Tibial nerve (tissue), 4 donors: ENCODE measurements around the gene NRCAM. TPM values are rescaled to one million over a fixed set of nuclear protein-coding genes. Genes with fewer than 3 reads are reported as not detected.

Source experiments
- DNase-seq, 2 donors: peaks; one replicate each; pipeline ENCODE4 v3.0.0-alpha.2; 2019; ENCODE audit warnings: low spot score in 2 of 2
- H3K27ac ChIP-seq, 4 donors: fragments of 200-600 bp; sonication (generic) in 3 of 4; one replicate each; pipeline ENCODE4 v1.5.1; 2017 to 2019; ENCODE audit warnings: mild to moderate bottlenecking in 1 of 4
- H3K27me3 ChIP-seq, 2 donors: fragments of 200-600 bp; sonication (generic) in 1 of 2; one replicate each; pipeline versions ENCODE4 v1.5.1 to v1.6.0; 2017 to 2019
- H3K36me3 ChIP-seq, 3 donors: fragments of 200-600 bp; sonication (generic); one replicate each; pipeline ENCODE4 v1.5.1; 2018 to 2019
- H3K4me1 ChIP-seq, 4 donors: fragments of 200-600 bp; sonication (generic) in 3 of 4; one replicate each; pipeline ENCODE4 v1.5.1; 2017 to 2019
- H3K4me3 ChIP-seq, 4 donors: fragments of 200-600 bp; sonication (generic) in 3 of 4; one replicate each; pipeline ENCODE4 v1.5.1; 2017 to 2019; ENCODE audit warnings: mild to moderate bottlenecking in 1 of 4, moderate library complexity in 1 of 4
- H3K9me3 ChIP-seq, 4 donors: fragments of 200-600 bp; sonication (generic) in 3 of 4; one replicate each; pipeline ENCODE4 v1.5.1; 2017 to 2019
- CTCF ChIP-seq, 5 experiments: fragments of 200-600 bp in 3 of 5; fragments of 450-650 bp in 2 of 5; sonication (generic) in 3 of 5; IDR thresholded peaks; one replicate each; pipeline ENCODE4 v1.5.1; 2016 to 2019; ENCODE audit warnings: antibody characterized with exemption in 5 of 5, mild to moderate bottlenecking in 3 of 5, moderate library complexity in 2 of 5
- EP300 ChIP-seq, 2 donors: sonication (generic); formaldehyde crosslinking; IDR thresholded peaks; one replicate each; pipeline ENCODE4 v1.6.1; 2017; ENCODE audit warnings: antibody characterized with exemption in 2 of 2, mild to moderate bottlenecking in 1 of 2
- POLR2A ChIP-seq, 2 donors: fragments of 450-650 bp; IDR thresholded peaks; one replicate each; pipeline ENCODE4 v1.6.1; 2017; ENCODE audit warnings: antibody characterized with exemption in 2 of 2, mild to moderate bottlenecking in 2 of 2, moderate library complexity in 2 of 2
- WGBS, 2 donors: methylation state at CpG; one replicate each; pipeline ENCODE4 v1.1.5; 2018; 5-methylcytosine and 5-hydroxymethylcytosine counted together
- total RNA-seq, 4 donors: library from RNA; depleted of rRNA; stranded (reverse); fragments of >200 nt; gene quantifications; one replicate each; pipeline ENCODE4 v1.1.0, GENCODE V29; 2016

NRCAM gene
- total RNA-seq, 4 donors from 2014 or later: 16.5 to 87.4 (median 22.4) TPM

GRCh38 chr7:108427766-108428165 lies 28.5 kb downstream of the NRCAM start:
- no peaks in the 10 kb centered on the region for H3K9me3 ChIP-seq
- TF ChIP-seq CTCF (IDR thresholded peaks at IDR 0.05) (no peak), EP300 (IDR thresholded peaks at IDR 0.05) (no peak), POLR2A (IDR thresholded peaks at IDR 0.05) (no peak)
- H3K27me3 ChIP-seq: no peaks in the 10 kb centered on the region
- DNase-seq: no peak
- WGBS, 2 donors: 43 to 46% methylated on average over 1 of the region's 1 CpG
- no peaks in the 10 kb centered on the region for H3K36me3 ChIP-seq
- H3K4me1 ChIP-seq: no peaks in the 10 kb centered on the region
- H3K27ac ChIP-seq: no peak overlapping the region
- H3K4me3 ChIP-seq: no peak overlapping the region

- no peak overlapping the region for H3K4me3 ChIP-seq
- no peak overlapping the region for H3K27ac ChIP-seq
- TF ChIP-seq POLR2A (IDR thresholded peaks at IDR 0.05) (no peak), CTCF (IDR thresholded peaks at IDR 0.05) (no peak)
- no peaks in the 10 kb centered on the region for H3K27me3 ChIP-seq
- 58% methylated on average over 2 of the region's 2 CpGs for WGBS, 2 donors
- H3K36me3 ChIP-seq: no peaks in the 10 kb centered on the region
- no peaks in the 10 kb centered on the region for H3K9me3 ChIP-seq
- DNase-seq: no peak
- no peaks in the 10 kb centered on the region for H3K4me1 ChIP-seq
These were observed 30.4 kb downstream of the NRCAM start for GRCh38 chr7:108425714-108426275.

- H3K27ac ChIP-seq: no peak overlapping the region
- 71 to 79% methylated on average over 4 of the region's 4 CpGs for WGBS, 2 donors
- DNase-seq: no peak
- H3K36me3 ChIP-seq: no peaks in the 10 kb centered on the region
- TF ChIP-seq CTCF (IDR thresholded peaks at IDR 0.05) (no peak), POLR2A (IDR thresholded peaks at IDR 0.05) (no peak), EP300 (IDR thresholded peaks at IDR 0.05) (no peak)
- H3K4me1 ChIP-seq: no peaks in the 10 kb centered on the region
- no peaks in the 10 kb centered on the region for H3K27me3 ChIP-seq
- H3K4me3 ChIP-seq: no peak overlapping the region
- no peaks in the 10 kb centered on the region for H3K9me3 ChIP-seq
These were observed 32.2 kb downstream of the NRCAM start for GRCh38 chr7:108424013-108424412.

GRCh38 chr7:108423089-108423989 lies 32.9 kb downstream of the NRCAM start:
- Histone ChIP-seq H3K27me3 (no peaks in the 10 kb centered on the region), H3K9me3 (no peaks in the 10 kb centered on the region), H3K27ac (no peak overlapping the region), H3K4me3 (no peak overlapping the region), H3K36me3 (no peaks in the 10 kb centered on the region), H3K4me1 (no peaks in the 10 kb centered on the region)
- no peak for TF ChIP-seq POLR2A (IDR thresholded peaks at IDR 0.05)
- no peak for TF ChIP-seq CTCF (IDR thresholded peaks at IDR 0.05)
- no peak for TF ChIP-seq EP300 (IDR thresholded peaks at IDR 0.05)
- 79% methylated on average over 5 of the region's 5 CpGs for WGBS, 2 donors
- no peak for DNase-seq

GRCh38 chr7:108421720-108422331 lies 34.4 kb downstream of the NRCAM start:
- Histone ChIP-seq H3K4me1 (no peaks in the 10 kb centered on the region), H3K4me3 (no peak overlapping the region), H3K27me3 (no peaks in the 10 kb centered on the region), H3K9me3 (no peaks in the 10 kb centered on the region), H3K36me3 (no peaks in the 10 kb centered on the region), H3K27ac (no peak overlapping the region)
- no peak for DNase-seq
- no peak for TF ChIP-seq POLR2A (IDR thresholded peaks at IDR 0.05)
- TF ChIP-seq EP300 (IDR thresholded peaks at IDR 0.05): no peak
- TF ChIP-seq CTCF (IDR thresholded peaks at IDR 0.05): no peak
- WGBS, 2 donors: 38 to 44% methylated on average over 3 of the region's 3 CpGs
